GM12892 (cell line): Measurements from ENCODE around the gene RAD50.
A peak's percentile ranks its signal among the peaks of the same experiment; 100 is the strongest.
"Not testable (repeated sequence)": the region's sequence is repeated elsewhere in the genome, so short reads cannot be mapped to it uniquely, and the experiment has no call there.

Experiments used
- DNase-seq: peaks from one replicate; pipeline ENCODE4 v3.0.0; 2011; ENCODE audit not compliant: insufficient read length
- FAIRE-seq: peaks from 2 replicates; lab custom pipeline; 2011; peaks lifted over from hg19 to GRCh38; lab: Jason Lieb, UNC
- POLR2A ChIP-seq: IDR thresholded peaks from 2 replicates; pipeline ENCODE4 v1.6.1; 2011; ENCODE audit warnings: low read depth, low read length, control low read depth
- POLR2AphosphoS5 ChIP-seq: IDR thresholded peaks from 2 replicates; pipeline ENCODE4 v1.6.1; 2011; ENCODE audit warnings: low read depth, low read length, control low read depth
- TAF1 ChIP-seq: IDR thresholded peaks from 2 replicates; pipeline ENCODE4 v1.6.1; 2011; ENCODE audit warnings: low read depth, mild to moderate bottlenecking, control low read depth, low read length, borderline replicate concordance

The RAD50 gene

DNA sequence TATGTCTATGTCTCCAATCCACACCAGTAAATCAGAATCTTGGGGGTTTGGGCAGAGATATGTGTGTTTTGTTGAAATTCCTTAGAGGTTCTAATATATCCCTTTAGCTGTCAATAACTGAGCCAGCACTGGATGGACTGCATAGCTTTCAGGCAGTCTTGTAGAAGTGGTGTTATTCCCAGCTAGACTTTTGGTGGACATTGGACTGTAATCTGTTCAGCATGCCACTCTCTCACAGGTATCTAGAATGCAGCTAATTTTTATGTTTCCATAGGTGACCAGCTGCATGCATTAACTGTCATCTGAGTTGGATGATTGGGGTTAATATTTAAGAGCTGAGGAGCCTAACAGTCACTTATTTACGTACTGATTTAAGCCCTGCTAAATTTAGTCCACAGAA, 56.1 kb downstream of the RAD50 start:
- DNase-seq (no peak), FAIRE-seq (no peak)

DNA sequence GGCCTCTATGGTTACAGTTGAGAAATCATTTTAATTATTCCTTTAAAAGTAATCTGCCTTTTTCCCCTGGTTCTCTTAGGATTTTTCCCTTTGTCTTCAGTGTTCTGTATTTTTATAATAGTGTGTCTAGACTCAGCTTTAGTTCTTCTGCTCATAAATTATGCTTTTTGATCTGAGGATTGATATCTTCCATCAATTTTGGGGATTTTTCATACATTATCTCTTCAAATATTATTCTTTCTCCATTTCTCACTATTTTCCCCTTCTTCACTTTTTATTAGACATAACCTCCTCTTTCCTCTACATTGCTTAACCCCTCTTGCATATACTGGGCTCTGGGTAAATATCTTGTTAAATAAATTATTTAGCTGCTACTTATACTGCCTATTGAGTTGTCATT, 64.9 kb downstream of the RAD50 start:
- DNase-seq = no peak
- no peak for FAIRE-seq
- TF ChIP-seq POLR2A = no peak
- no peak for TF ChIP-seq TAF1
- TF ChIP-seq POLR2AphosphoS5 = no peak

More for the DNA sequence above, 56.1 kb downstream of the RAD50 start:
- TF ChIP-seq POLR2A = no peak
- TF ChIP-seq POLR2AphosphoS5 = no peak
- no peak for TF ChIP-seq TAF1

DNA sequence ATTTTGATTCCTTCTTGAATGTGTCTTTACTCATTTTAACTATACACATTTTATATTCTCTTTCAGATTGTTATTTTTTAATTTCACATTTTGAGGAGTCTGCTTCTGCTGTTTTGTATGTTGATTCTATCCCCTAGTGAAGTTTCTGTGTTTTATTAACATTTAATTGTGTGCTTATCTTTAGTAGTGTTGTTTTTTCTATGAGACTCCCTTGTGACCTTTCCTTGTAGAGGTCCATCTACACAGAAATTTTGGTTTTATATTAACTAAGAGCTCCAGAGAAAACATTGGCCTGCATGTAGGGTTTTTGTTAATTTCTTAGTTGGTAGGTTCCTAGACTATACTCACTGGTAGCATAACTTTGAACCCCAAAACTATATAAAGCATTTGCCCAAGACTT, 65.8 kb downstream of the RAD50 start:
- FAIRE-seq = no peak
- TF ChIP-seq TAF1 = no peak
- TF ChIP-seq POLR2AphosphoS5 = no peak
- TF ChIP-seq POLR2A = no peak
- DNase-seq = no peak

DNA sequence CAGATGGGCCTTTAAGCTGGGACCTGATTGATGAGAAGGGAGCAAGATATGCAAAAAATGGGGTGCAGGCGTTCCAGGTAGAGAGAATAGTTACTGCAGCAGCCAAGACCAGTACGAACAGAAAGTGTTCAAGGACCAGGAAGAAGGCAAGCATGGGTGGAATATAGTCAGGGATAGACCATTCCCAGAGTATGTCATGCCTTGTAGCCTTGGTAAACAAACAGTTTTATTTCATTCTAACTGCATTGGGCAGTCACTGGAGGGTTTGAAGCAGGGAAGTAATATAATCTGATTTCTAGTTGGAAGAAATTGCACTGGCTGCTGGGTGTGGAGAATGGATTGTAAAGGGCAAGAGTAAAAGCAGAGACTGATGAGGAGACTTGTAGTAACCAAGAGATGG, 70.7 kb downstream of the RAD50 start:
- TF ChIP-seq POLR2AphosphoS5 = no peak
- TF ChIP-seq TAF1 = no peak
- no peak for TF ChIP-seq POLR2A
- no peak for DNase-seq

DNA sequence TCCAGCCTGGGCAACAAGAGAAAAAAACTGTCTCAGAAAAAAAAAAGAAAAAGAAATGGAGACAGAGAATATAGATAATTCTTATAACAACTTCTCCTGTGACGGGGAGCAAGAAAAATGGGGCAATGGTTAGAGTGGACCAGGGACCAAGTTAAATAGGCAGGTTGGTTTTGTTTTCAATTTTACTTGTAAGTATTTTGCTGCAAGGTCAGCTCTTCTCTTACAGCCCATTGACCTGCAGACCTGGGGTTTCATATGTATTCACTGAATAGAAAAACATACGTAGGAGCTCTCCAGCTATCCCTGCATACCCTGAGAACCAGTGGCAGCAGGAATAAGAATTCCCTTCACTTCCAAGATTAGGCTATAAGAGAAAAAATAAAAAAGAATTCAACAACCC, 72.0 kb downstream of the RAD50 start:
- TF ChIP-seq POLR2AphosphoS5 (no peak), TAF1 (no peak), POLR2A (no peak)
- DNase-seq (no peak), FAIRE-seq (no peak)

More for the DNA sequence above, 70.7 kb downstream of the RAD50 start:
- FAIRE-seq = peak; percentile 67

DNA sequence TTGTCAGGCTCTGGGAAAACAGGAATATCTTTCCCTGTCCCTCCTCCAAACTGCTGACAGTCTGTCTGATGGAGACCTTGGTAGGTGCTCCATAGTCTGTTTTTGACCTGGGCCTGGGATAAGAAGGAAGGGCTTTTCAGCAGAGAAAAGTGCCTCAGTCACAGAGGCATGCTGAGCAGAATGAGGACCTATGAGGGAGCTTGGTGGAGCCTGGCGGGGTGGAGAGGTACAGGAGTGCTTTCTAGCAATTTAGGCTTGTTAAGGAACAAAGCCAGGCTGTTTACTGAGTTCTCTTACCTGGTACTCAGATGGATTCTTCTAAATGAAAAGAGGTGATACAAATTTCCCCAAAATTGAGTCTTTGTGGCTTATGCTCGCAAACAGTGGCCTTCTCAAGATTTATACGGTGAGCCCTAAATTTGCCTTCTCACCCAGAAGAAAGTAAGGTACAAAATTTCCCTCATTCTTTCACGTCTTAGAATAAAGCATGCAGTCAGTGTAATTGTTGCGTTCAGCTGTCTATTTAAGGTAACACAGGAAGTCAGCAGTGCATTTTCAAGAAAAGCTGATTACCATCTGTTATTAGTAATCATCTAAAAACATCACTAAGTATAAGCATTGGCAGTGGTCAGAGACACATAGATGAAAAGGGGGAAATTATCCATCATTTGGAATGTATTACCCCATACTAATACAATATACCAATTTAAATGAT, 72.6 kb downstream of the RAD50 start:
- FAIRE-seq = peak; percentile 95
- no peak; the same call in none of the 2 replicates for TF ChIP-seq POLR2A
- TF ChIP-seq TAF1 = no peak
- DNase-seq = no peak

DNA sequence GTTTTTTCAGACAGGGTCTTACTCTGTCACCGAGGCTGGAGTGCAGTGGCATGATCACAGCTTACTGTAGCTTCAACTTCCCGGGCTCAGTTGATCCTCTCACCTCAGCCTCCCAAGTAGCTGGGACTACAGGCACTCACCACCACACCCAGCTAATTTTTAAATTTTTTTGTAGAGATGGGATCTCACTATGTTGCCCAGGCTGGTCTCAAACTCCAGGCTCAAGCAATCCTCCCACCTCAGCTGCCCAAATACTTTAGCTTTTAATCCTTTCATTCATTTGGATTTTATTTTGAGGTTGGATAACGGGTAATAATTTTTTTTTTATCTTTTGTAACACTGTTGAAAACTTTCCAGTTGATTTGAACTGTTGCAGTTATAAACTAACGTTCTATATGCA, 76.8 kb downstream of the RAD50 start:
- DNase-seq, FAIRE-seq: not testable (repeated sequence)

DNA sequence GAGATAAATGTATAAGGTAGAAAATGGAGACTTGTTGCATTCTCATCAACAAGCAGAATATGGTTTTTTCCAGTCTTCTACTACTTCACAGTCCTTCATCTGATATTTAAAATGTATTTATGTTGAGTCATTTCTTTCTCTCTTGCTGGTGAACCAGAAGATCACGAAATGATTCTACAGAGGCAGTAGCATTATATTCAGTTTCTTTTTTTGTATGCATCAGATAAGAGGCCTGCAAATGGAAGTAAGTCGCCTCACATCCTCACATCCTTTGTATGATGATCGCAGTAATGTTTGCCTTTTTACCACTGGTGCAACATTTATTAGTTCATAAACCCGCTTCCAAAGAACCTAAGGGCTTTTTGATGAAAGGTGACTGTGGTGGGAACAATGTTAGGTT, 79.1 kb downstream of the RAD50 start:
- FAIRE-seq (peak; percentile 93), DNase-seq (no peak)
- TF ChIP-seq POLR2A (peak; percentile 46; the same call in 1 of the 2 replicates), TAF1 (no peak)

DNA sequence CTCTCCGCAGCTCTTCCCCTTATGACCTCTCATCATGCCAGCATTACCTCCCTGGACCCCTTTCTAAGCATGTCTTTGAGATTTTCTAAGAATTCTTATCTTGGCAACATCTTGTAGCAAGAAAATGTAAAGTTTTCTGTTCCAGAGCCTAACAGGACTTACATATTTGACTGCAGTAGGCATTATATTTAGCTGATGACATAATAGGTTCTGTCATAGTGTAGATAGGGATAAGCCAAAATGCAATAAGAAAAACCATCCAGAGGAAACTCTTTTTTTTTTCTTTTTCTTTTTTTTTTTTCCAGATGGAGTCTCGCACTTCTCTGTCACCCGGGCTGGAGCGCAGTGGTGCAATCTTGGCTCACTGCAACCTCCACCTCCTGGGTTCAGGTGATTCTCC, 80.5 kb downstream of the RAD50 start:
- FAIRE-seq = no peak
- no peak for DNase-seq
- TF ChIP-seq POLR2AphosphoS5 (no peak), POLR2A (no peak), TAF1 (no peak)

DNA sequence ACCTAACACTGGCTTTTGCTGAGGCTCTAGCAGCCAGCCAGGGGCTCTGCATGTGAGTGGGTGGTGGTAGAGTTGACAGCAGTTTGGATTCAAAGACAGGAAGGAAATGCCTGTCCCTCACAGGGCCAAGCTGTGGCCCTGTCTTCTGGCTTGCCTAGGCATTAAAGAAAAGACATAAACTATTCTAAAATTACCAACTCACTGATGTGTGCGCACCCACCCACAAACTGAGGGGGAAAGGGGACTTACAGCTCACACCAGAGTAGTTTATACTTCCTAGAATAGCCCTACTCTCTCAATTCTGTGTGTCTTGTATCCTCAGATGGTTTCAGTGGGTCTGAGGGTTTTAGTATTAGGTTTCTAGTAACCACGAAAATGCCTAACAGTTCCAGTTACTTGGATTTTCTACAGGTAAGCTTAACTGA, 82.9 kb downstream of the RAD50 start:
- FAIRE-seq (peak; percentile 99), DNase-seq (no peak)
- TF ChIP-seq TAF1 (no peak), POLR2A (peak; percentile 30; the same call in 1 of the 2 replicates), POLR2AphosphoS5 (no peak)

DNA sequence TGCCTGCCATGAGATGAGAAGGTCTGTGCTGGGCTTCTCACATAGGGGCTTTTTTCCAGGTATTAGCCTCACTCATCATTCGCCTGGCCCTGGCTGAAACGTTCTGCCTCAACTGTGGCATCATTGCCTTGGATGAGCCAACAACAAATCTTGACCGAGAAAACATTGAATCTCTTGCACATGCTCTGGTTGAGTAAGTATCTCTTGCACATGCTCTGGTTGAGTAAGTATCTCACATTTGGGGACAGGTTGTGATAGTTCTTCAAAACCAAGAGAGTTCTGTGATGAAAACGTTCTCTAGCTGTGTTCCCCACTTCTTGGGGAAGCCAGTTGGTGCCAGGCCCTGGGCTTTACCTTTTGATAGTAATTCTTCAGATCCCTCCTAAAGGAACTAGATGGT, 83.8 kb downstream of the RAD50 start:
- FAIRE-seq (no peak), DNase-seq (no peak)
- no peak for TF ChIP-seq TAF1
- TF ChIP-seq POLR2A = peak; percentile 38; the same call in 1 of the 2 replicates

DNA sequence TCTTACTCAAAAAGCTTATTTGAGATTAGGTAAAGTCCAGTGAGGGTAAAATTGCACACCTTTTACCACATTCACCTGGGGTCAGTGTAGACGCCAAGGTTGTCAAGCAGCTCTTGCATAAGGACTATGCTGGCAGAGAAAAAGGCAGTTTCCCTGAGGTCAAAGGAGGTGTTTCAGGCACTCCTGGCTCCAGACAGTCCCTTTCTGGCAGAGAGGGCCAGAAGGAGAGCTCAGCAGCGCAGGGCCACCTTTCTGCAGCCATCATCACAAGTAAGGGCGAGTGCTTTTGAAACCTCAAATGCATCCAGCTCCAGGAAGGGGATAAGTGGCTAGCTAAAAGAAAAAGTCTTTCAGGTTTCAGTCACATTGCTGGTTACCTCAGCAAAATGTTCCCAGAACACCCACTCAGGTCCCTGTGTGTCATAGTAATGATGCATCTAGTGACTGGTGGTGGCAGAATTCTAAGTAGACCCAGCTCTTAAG, 84.5 kb downstream of the RAD50 start:
- peak; percentile 82 for FAIRE-seq
- no peak for DNase-seq
- TF ChIP-seq POLR2AphosphoS5 = no peak; the same call in 1 of the 2 replicates
- no peak for TF ChIP-seq TAF1
- no peak; the same call in 1 of the 2 replicates for TF ChIP-seq POLR2A

DNA sequence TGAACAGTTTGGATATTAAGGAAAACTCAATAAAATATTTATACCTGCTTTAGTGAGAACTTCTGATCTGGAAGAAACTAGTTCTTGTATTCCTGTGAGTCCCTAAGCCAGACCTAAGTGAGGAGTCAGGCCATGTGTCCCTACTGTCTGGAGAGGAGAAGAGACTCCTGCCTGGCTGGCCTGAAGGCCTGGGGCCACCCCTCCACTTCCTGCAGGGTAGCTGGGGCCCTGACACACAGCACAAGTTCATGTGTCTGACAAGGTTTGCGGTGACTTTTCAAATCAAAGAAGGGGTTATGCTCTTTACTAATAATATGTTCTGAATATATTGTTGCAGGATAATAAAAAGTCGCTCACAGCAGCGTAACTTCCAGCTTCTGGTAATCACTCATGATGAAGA, 85.1 kb downstream of the RAD50 start:
- DNase-seq (no peak), FAIRE-seq (peak; percentile 57)
- TF ChIP-seq POLR2AphosphoS5 (no peak), POLR2A (no peak), TAF1 (no peak)
